ENCODE data around the gene ARHGAP18. TPM values are rescaled to one million over a fixed set of nuclear protein-coding genes. Genes with fewer than 3 reads are reported as not detected.
A peak's percentile ranks its signal among the peaks of the same experiment; 100 is the strongest.

The ARHGAP18 gene
- total and polyA plus RNA-seq, 2 of the 13 experiments (the other 11 are each of a cell fraction or from before 2014, with no cell fraction given): 58.2 to 115 TPM

GRCh38 chr6:129644567-129645015, 65.4 kb downstream of the ARHGAP18 start (continued):
- TF ChIP-seq DR1 (CRISPR knock-in tag; IDR thresholded peaks at IDR 0.05) (no peak), U2AF2 (IDR thresholded peaks at IDR 0.05; ENCODE audit: low read depth, low read length) (no peak), HOXA3 (CRISPR knock-in tag; IDR thresholded peaks at IDR 0.05) (no peak), TCF7 (IDR thresholded peaks at IDR 0.05; ENCODE audit: low read depth) (peak; percentile 30; the same call in 1 of the 2 replicates), ZNF567 (CRISPR knock-in tag; IDR thresholded peaks at IDR 0.05; ENCODE audit: borderline replicate concordance) (no peak), SP1 (IDR thresholded peaks at IDR 0.05) (no peak), SP1 (CRISPR knock-in tag; IDR thresholded peaks at IDR 0.05) (no peak), ZNF264 (CRISPR knock-in tag; IDR thresholded peaks at IDR 0.05) (no peak), ZNF333 (CRISPR knock-in tag; IDR thresholded peaks at IDR 0.05; ENCODE audit: borderline replicate concordance) (no peak), KLF15 (CRISPR knock-in tag; IDR thresholded peaks at IDR 0.05; ENCODE audit: borderline replicate concordance) (no peak), TCF12 (IDR thresholded peaks at IDR 0.05) (no peak), TCF12 (CRISPR knock-in tag; IDR thresholded peaks at IDR 0.05) (no peak), THAP8 (CRISPR knock-in tag; IDR thresholded peaks at IDR 0.05; ENCODE audit: borderline replicate concordance) (no peak), ONECUT2 (CRISPR knock-in tag; IDR thresholded peaks at IDR 0.05) (no peak; the same call in 1 of the 2 replicates), HOXD1 (CRISPR knock-in tag; IDR thresholded peaks at IDR 0.05) (no peak), NFYC (CRISPR knock-in tag; IDR thresholded peaks at IDR 0.05) (no peak), ZIK1 (CRISPR knock-in tag; IDR thresholded peaks at IDR 0.05; ENCODE audit: borderline replicate concordance, low read depth) (no peak), ZNF598 (CRISPR knock-in tag; IDR thresholded peaks at IDR 0.05; ENCODE audit: borderline replicate concordance) (no peak), ZNF24 (IDR thresholded peaks at IDR 0.05) (0 out of 2 replicates have a peak, but pooled peaks have one; percentile 32), MXD3 (CRISPR knock-in tag; IDR thresholded peaks at IDR 0.05) (no peak), ZNF138 (CRISPR knock-in tag; IDR thresholded peaks at IDR 0.05; ENCODE audit: low read depth) (no peak), IRF2 (CRISPR knock-in tag; IDR thresholded peaks at IDR 0.05) (peak; percentile 66; the same call in 1 of the 2 replicates), ZNF891 (CRISPR knock-in tag; IDR thresholded peaks at IDR 0.05) (no peak), NFE2L1 (CRISPR knock-in tag; IDR thresholded peaks at IDR 0.05; ENCODE audit: borderline replicate concordance) (no peak), ZNF549 (CRISPR knock-in tag; IDR thresholded peaks at IDR 0.05) (no peak), AGO1 (IDR thresholded peaks at IDR 0.05; ENCODE audit: low read depth, low read length, poor library complexity, severe bottlenecking) (no peak), GMEB1 (CRISPR knock-in tag; IDR thresholded peaks at IDR 0.05; ENCODE audit: borderline replicate concordance) (no peak), CC2D1A (CRISPR knock-in tag; IDR thresholded peaks at IDR 0.05) (no peak), MED13 (CRISPR knock-in tag; IDR thresholded peaks at IDR 0.05) (no peak), KLF13 (CRISPR knock-in tag; IDR thresholded peaks at IDR 0.05) (no peak)
